Astrocyte of the cerebellum (primary cell): ENCODE data around the gene ASB1.
"Not testable (repeated sequence)": the region's sequence is repeated elsewhere in the genome, so short reads cannot be mapped to it uniquely, and the experiment has no call there.

ENCODE experiments used
- DNase-seq: peaks from one replicate; pipeline ENCODE4 v3.0.0-alpha.2; 2011; ENCODE audit warnings: low read depth
- H3K4me3 ChIP-seq: 2 replicates; pipeline ENCODE4 v1.5.1; 2011; ENCODE audit warnings: mild to moderate bottlenecking, low read depth, low read length, moderate library complexity
- in situ Hi-C: cut with HindIII; loops from 2 replicates; pipeline ENCODE4 v1.10.0; 2017; ENCODE audit warnings: low sequenced_read_pairs
- TF ChIP-seq, protein P1 (sequence below): IDR thresholded peaks from 2 replicates; pipeline ENCODE4 v1.5.1; 2012; ENCODE audit warnings: low read length, low read depth, moderate library complexity, mild to moderate bottlenecking; ENCODE audit errors: missing control alignments

Gene ASB1

GRCh38 chr2:238435752-238436096 is 9.0 kb downstream of the ASB1 start:
- no peak overlapping the region for H3K4me3 ChIP-seq

DNA sequence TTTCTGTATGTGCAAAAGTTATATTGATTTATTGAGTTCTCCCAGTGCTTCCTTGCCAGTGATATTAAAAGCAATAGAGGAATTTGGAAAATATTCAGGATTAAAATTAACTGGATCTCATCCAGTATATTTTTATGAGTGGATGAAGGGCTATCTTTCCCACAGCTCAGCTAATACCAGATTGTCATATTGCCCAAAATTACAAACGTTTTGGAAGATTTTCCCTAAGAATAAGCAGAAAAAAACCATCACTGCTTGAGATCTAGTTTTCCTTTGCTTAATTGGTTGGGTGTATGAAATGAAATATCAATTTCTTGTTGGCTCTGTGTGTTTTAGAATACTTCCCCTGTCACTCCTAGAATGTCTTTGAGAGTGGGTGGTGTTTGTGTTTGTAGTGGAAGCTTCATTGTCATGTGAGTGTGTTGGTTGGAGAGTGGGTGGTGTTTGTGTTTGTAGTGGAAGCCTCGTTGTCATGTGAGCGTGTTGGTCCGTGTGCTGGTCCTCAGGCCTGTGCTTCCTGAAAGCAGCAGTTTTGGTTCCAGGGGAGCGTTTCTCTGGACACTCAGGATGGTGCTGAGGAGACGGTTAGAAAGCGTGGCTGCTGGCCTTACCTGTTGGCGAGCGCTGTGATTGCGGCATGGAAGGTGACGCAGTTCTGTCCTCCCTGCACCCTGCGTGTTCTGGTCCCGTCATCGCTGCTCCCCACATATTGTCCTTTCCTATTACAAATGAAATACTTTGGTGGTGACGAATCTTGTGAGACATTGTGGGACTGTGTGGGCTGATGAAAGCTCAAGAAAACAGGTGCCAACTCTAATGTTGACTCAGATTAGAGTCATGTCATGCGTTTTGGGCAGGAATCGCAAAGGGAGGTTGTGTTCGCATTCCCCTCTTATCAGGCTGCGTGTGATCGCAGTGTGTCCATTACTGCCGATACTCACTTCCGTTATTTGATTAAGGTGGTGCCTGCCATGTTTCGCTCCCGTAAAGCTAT is 12.4 kb downstream of the ASB1 start:
- in situ Hi-C loops: no loop called here
- peak; percentile 88 for DNase-seq
- TF ChIP-seq, protein P1, sequence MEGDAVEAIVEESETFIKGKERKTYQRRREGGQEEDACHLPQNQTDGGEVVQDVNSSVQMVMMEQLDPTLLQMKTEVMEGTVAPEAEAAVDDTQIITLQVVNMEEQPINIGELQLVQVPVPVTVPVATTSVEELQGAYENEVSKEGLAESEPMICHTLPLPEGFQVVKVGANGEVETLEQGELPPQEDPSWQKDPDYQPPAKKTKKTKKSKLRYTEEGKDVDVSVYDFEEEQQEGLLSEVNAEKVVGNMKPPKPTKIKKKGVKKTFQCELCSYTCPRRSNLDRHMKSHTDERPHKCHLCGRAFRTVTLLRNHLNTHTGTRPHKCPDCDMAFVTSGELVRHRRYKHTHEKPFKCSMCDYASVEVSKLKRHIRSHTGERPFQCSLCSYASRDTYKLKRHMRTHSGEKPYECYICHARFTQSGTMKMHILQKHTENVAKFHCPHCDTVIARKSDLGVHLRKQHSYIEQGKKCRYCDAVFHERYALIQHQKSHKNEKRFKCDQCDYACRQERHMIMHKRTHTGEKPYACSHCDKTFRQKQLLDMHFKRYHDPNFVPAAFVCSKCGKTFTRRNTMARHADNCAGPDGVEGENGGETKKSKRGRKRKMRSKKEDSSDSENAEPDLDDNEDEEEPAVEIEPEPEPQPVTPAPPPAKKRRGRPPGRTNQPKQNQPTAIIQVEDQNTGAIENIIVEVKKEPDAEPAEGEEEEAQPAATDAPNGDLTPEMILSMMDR: no peak

More at GRCh38 chr2:238435752-238436096, 9.0 kb downstream of the ASB1 start:
- DNase-seq: no peak
- in situ Hi-C loops: no loop called here
- TF ChIP-seq, protein P1: no peak

DNA sequence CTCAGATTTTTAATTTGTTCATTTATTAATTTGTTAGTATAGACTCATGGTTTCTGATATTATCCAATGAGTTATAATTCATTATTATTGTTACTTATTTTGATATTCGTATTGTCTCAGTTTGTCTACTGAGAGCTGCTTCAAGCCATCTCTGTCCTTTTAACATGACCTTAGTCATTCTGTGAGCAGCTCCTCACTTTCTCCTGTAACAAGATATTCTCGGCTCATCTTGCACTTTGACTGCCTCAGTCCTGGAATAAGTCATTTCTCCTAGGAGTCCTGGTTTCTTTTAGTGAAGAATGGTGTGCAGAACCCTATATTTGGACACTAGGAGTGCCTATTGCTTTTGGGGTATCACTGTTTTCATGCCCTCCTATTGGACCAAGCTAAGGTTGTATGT is 13.2 kb downstream of the ASB1 start:
- no peak overlapping the region for H3K4me3 ChIP-seq
- TF ChIP-seq, protein P1: no peak
- in situ Hi-C loops: no loop called here
- no peak for DNase-seq

More for the DNA sequence above, 12.4 kb downstream of the ASB1 start:
- H3K4me3 ChIP-seq: peak overlapping the region; percentile 4

DNA sequence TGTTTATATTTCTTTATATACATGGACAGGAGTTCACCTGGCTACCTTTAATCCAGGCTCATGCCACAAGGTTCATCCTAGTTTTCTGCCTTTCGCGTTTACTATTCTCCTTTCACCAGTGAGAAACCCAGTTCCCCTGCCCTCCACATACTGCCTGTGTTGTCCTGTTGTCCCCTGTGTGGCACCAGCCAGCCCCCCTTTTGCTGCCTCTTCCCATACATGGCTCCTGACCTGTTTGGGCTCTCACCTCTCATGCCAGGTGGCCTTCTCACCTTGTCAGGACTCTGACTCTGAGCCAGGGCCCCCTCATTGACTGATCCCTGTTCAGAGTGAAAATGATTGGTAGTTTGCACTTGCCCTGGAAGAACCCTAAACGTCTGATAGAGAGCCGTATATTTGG is 13.6 kb downstream of the ASB1 start:
- no peak overlapping the region for H3K4me3 ChIP-seq
- in situ Hi-C loops: no loop called here
- TF ChIP-seq, protein P1: no peak
- DNase-seq: no peak

- no peak overlapping the region for H3K4me3 ChIP-seq
- TF ChIP-seq, protein P1: no peak
- in situ Hi-C loops: no loop called here
- no peak for DNase-seq
Observed at GRCh38 chr2:238440767-238441166, 14.0 kb downstream of the ASB1 start.

GRCh38 chr2:238441262-238442114 is 14.8 kb downstream of the ASB1 start:
- no peak for DNase-seq
- in situ Hi-C loops: no loop called here
- no peak overlapping the region for H3K4me3 ChIP-seq
- TF ChIP-seq, protein P1: no peak

DNA sequence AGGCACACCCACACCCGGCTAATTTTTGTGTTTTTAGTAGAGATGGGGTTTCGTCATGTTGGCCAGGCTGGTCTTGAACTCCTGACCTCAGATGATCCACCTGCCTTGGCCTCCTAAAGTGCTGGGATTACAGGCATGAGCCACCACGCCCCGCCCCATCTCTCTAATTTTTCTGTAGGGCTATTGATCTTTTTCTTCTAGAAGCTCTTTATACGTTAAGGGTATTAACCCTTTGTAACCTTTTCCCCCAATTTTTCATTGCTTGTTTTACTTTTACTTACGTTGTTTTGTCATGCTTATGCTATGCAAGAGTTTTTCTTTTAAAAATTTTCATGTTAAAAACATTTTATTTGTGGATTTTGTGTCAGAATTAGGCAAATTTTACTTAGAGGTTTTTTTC is 15.5 kb downstream of the ASB1 start:
- H3K4me3 ChIP-seq, DNase-seq, in situ Hi-C loops: not testable (repeated sequence)
